A549 (cell line): ENCODE data around the gene PUM1.

ENCODE experiments used
- CTCF ChIP-seq: fragments of >200 bp; sonication (Bioruptor Twin); formaldehyde crosslinking; IDR thresholded peaks from 3 replicates; pipeline ENCODE4 v1.5.1; 2016
- EP300 ChIP-seq, 2 experiments: fragments of >200 bp; sonication (Bioruptor Twin); formaldehyde crosslinking; IDR thresholded peaks; 2 replicates in 1 of 2; 3 replicates in 1 of 2; pipeline ENCODE4 v1.6.1; 2016 to 2017
- POLR2A ChIP-seq: IDR thresholded peaks from 2 replicates; pipeline ENCODE4 v1.6.1; 2012; ENCODE audit warnings: mild to moderate bottlenecking, low read length
- RCOR1 ChIP-seq: fragments of 150-350 bp; IDR thresholded peaks from 2 replicates; pipeline ENCODE4 v1.6.1; 2014; ENCODE audit warnings: antibody characterized with exemption, low read length, low read depth

- TF ChIP-seq POLR2A: no peak
- TF ChIP-seq EP300 (IDR thresholded peaks at IDR 0.05): no peak
- no peak for TF ChIP-seq RCOR1
- TF ChIP-seq CTCF: no peak
Observed at GRCh38 chr1:31019401-31019800, 46.1 kb downstream of the PUM1 start.
